Activated T-cell treated with anti-CD3 and anti-CD28 coated beads, Interleukin-2, amount 50 U/mL, for 4 hours (primary cell): Measurements from ENCODE around the gene REEP6. TPM values are rescaled to one million over a fixed set of nuclear protein-coding genes. Genes with fewer than 3 reads are reported as not detected.

Source experiments
- ATAC-seq, 2 donors: fragments of 200-7000 bp; cut with Tn5 transposase; one replicate each; pipeline ENCODE4 v1.10.0; 2021
- DNase-seq: peaks from one replicate; pipeline ENCODE4 v3.0.0-alpha.2; 2020
- H3K27me3 Mint-ChIP-seq: one replicate; pipeline ENCODE4 v1.8.0; 2021; ENCODE audit warnings: low read depth, mixed read lengths
- H3K36me3 Mint-ChIP-seq: one replicate; pipeline ENCODE4 v1.8.0; 2022; ENCODE audit warnings: mixed read lengths; ENCODE audit not compliant: insufficient read depth
- H3K4me1 Mint-ChIP-seq: one replicate; pipeline ENCODE4 v1.8.0; 2021; ENCODE audit warnings: low read depth, mixed read lengths
- H3K4me3 Mint-ChIP-seq: one replicate; pipeline ENCODE4 v1.8.0; 2021; ENCODE audit warnings: mild to moderate bottlenecking, moderate library complexity, mixed read lengths
- H3K9me3 Mint-ChIP-seq: one replicate; pipeline ENCODE4 v1.8.0; 2021; ENCODE audit warnings: mixed read lengths
- total RNA-seq, 3 donors: library from RNA; stranded (reverse); gene quantifications; one replicate each; pipeline ENCODE4 v1.2.1, GENCODE V29; 2021

The REEP6 gene
- total RNA-seq, 3 donors from 2014 or later, result 1.8 to 3.4 (median 1.9) TPM

- Mint-ChIP-seq H3K36me3 (no peaks in the 10 kb centered on the region), H3K4me1 (peaks cover 12% of the 10 kb centered on the region), H3K4me3 (no peak overlapping the region), H3K9me3 (no peaks in the 10 kb centered on the region), H3K27me3 (no peaks in the 10 kb centered on the region)
- ATAC-seq (no peak), DNase-seq (no peak)
These were observed 3.3 kb upstream of the REEP6 start for GRCh38 chr19:1487576-1488281.

- Mint-ChIP-seq H3K27me3 (no peaks in the 10 kb centered on the region), H3K4me1 (peaks cover 12% of the 10 kb centered on the region), H3K4me3 (no peak overlapping the region), H3K9me3 (no peaks in the 10 kb centered on the region), H3K36me3 (no peaks in the 10 kb centered on the region)
- ATAC-seq, result no peak
- no peak for DNase-seq
These were observed 2.7 kb upstream of the REEP6 start for GRCh38 chr19:1488282-1488601.

DNA sequence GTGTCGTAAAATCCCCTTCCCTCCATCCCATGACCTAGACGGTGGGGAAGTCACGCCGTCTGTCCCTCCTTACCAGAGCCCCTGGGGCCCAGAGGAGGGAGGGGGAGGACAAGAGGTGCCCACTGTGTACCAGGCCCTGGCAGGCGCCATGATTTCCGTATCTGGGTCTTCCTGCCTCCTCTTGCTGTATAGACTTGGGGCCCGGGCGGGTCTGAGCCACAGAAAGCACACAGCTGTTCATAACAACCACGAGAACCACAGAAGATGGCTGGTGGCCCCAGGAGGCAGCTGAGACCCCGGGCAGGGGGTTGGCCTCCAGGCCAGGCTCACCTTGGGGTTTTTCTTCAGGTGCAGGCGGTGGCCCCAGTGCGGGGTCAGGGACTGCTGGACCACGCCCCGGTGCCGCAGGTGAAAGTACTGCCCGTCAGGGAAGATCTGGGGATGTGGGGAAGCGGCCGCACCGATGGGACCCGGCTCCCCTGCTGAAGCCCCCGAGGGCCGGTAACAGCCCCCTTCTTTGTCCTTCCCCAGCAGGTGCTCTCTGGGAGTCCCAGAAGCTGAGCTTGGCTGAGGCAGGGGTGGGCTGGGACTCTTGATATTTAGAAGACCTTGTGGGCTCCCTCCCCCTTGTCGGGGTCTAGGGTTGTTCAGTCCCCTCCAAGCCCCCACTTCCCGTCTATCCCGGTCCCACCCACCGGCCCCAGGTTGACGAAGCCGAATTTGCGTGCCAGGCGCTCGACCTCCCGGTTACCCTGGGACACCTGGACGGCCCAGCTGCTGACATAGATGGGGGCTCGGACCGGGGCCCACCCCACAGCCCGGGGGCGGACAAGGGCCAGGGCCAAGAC lies 1.3 kb upstream of the REEP6 start:
- Mint-ChIP-seq H3K4me1 (peaks cover 12% of the 10 kb centered on the region), H3K27me3 (no peaks in the 10 kb centered on the region), H3K36me3 (no peaks in the 10 kb centered on the region), H3K4me3 (peak overlapping the region; percentile 37), H3K9me3 (no peaks in the 10 kb centered on the region)
- DNase-seq, result no peak
- ATAC-seq, result no peak

GRCh38 chr19:1490311-1491113 lies 469 bp upstream of the REEP6 start, which contains the start of gene PCSK4:
TSS of gene PCSK4 (minus strand) at chr19:1490350. CDS start at chr19:1490346, 4 bp downstream.
- H3K9me3 Mint-ChIP-seq, result no peaks in the 10 kb centered on the region
- H3K4me1 Mint-ChIP-seq, result peaks cover 12% of the 10 kb centered on the region
- H3K36me3 Mint-ChIP-seq, result no peaks in the 10 kb centered on the region
- ATAC-seq, result peak; percentile 90 to 91
- H3K27me3 Mint-ChIP-seq, result no peaks in the 10 kb centered on the region
- DNase-seq, result peak; percentile 98
- H3K4me3 Mint-ChIP-seq, result peak within 1 kb of the TSS; percentile 84

DNA sequence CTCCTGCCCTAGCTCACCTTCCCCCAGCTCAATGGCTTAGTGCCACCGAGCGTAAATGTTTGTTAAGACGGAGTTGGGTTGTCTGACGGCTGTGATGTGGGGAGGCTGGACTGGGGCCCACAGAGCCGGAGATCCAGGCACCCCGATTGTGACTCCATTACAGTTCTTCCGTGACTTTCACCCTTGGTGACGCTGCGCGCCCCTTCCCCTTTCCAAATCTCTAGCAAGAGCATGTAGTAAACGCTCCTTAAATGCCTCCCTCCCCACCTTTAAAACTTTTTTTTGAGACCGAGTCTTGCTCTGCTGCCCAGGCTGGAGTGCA lies 829 bp downstream of the REEP6 start:
- no peaks in the 10 kb centered on the region for H3K9me3 Mint-ChIP-seq
- peaks cover 12% of the 10 kb centered on the region for H3K4me1 Mint-ChIP-seq
- ATAC-seq (no peak), DNase-seq (no peak)
- no peaks in the 10 kb centered on the region for H3K27me3 Mint-ChIP-seq
- peak overlapping the region; percentile 64 for H3K4me3 Mint-ChIP-seq
- no peaks in the 10 kb centered on the region for H3K36me3 Mint-ChIP-seq

- H3K27me3 Mint-ChIP-seq, result peaks cover 2% of the 10 kb centered on the region
- H3K4me1 Mint-ChIP-seq, result peaks cover 12% of the 10 kb centered on the region
- no peaks in the 10 kb centered on the region for H3K9me3 Mint-ChIP-seq
- peak overlapping the region; percentile 64 for H3K4me3 Mint-ChIP-seq
- DNase-seq (no peak), ATAC-seq (no peak)
- H3K36me3 Mint-ChIP-seq, result no peaks in the 10 kb centered on the region
These were observed 1.6 kb downstream of the REEP6 start for GRCh38 chr19:1492474-1493006.

DNA sequence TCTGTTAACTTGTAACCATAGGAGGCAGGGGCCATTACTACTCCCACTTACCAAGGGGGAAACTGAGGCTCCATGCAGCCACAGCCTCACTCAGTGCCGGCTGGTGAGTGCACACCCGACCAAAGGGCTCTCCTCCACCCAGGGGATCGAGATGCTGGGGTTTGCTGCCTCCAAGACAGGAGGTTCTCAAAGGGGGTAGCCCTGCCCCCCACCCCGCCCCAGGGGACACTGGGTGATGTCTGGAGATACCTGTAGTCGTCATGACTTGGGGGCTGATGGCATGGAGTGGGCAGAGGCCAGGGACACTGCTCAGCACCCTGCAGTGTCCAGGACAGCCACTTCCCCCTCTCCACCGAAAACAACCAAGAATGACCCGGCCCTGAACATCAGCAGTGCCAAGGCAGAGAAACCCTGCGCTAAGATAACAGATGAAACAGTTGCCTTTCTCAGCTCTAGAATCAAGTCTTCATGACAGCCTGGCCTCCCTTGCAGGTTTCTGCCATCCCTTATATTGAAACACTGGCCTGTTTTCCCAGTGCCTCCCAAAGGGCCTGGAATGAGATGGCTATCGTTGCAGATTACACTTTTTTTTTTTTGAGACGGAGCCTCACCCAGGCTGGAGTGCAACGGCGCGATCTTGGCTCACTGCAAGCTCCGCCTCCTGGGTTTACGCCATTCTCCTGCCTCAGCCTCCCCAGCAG lies 3.3 kb downstream of the REEP6 start:
- ATAC-seq (no peak), DNase-seq (no peak)
- Mint-ChIP-seq H3K27me3 (peaks cover 2% of the 10 kb centered on the region), H3K4me3 (no peak overlapping the region), H3K36me3 (no peaks in the 10 kb centered on the region), H3K9me3 (no peaks in the 10 kb centered on the region), H3K4me1 (peaks cover 12% of the 10 kb centered on the region)

DNA sequence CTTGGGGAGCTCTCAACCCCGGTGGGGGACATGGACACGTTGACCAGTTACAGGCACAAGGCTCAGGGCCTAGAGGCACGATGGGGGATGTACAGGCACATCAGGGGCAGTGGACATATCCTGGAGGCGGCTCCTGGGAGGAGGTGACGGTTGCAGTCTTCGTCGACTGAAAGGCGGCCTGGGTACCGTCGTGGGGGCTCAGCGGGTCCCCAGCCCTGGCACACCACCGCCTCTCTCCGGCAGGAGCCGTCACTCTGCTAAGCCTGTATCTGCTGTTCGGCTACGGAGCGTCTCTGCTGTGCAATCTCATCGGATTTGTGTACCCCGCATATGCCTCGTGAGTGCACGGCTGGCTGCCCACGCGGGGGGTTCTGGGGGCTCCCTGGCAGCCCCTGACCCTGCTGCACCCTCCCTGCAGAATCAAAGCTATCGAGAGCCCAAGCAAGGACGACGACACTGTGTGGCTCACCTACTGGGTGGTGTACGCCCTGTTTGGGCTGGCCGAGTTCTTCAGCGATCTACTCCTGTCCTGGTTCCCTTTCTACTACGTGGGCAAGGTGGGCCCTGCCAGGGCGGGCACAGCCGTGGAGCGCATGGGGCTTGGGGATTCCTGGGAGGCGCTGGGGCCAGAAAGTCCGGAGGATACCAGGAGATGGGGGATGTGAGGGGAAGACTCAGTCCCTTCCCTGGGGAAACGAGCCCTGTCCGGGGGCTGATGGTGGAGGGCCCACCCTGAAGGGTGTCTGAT lies 4.2 kb downstream of the REEP6 start:
- DNase-seq, result no peak
- no peak for ATAC-seq
- Mint-ChIP-seq H3K4me3 (no peak overlapping the region), H3K36me3 (no peaks in the 10 kb centered on the region), H3K9me3 (no peaks in the 10 kb centered on the region), H3K27me3 (peaks cover 2% of the 10 kb centered on the region), H3K4me1 (peaks cover 8% of the 10 kb centered on the region)

DNA sequence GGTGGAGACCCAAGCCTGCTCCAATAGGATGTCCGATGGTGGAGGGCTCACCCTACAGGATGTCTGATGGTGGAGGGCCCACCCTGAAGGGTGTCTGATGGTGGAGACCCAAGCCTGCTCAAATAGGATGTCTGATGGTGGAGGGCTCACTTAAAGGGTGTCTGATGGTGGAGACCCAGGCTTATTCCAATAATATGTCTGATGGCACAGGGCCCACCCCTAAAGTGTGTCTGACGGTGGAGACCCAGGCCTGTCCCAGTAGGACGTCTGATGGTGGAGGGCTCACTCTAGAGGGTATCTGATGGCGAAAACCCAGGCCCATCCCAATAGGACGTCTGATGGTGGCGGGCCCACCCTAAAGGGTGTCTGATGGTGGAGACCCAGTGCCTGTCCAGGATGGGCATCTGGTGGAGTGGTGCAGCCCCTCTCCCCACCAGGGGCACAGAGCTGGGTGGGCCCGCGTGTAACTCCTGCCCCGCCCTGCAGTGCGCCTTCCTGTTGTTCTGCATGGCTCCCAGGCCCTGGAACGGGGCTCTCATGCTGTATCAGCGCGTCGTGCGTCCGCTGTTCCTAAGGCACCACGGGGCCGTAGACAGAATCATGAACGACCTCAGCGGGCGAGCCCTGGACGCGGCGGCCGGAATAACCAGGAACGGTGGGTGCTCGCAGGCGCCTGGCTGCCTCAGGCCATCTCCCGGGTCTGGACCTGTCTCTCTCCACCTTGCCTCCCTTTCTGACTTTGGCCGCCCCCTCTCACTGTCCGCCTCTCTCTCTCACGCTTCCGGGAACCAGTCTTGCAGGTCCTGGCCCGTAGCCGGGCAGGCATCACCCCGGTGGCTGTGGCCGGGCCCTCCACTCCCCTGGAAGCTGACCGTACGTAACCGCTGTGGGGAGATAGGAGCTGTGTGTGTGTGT lies 5.1 kb downstream of the REEP6 start:
- no peak for DNase-seq
- no peak overlapping the region for H3K4me3 Mint-ChIP-seq

DNA sequence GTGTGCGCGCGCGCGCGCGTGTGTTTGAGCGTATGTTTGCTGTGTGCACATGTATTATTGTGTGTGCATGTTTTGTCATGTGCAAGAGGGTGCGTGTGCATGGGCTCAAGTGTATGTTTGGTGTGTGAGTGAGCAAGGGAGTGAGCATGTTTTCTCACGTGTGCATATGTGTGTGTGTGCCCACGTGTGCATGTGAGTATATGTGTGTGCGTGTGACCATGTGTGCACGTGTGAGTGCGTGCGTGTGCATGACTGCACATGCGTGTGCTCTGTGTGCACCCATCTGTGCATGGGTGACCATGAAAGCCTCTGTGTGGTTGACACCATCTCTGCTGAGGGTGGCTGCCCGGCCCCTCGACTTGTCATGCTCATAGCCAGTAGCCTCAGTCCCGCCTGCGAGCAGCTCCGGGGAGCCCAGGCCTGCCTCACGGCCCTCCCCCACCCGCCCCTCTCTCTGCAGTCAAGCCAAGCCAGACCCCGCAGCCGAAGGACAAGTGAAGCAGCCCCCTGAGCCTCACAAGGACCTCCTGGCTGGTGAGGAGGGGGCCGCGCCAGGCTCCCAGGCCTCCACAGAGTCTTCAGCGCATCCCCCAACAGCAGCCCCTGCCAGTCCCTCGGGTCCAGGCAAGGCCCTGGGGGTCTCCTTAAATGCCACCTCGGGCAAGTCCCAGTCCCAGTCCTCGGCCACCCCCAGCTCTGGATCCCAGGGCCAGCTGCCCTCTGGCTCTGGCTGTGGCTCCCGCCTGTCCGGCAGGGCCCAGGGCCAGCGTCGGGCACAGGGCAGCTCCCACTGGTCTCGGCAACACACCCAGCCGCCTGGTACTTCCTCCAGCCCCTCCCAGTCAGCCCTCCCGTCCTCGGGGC lies 6.0 kb downstream of the REEP6 start:
- DNase-seq (no peak), ATAC-seq (no peak)
- Mint-ChIP-seq H3K27me3 (peaks cover 2% of the 10 kb centered on the region), H3K36me3 (no peaks in the 10 kb centered on the region), H3K4me3 (no peak overlapping the region), H3K9me3 (no peaks in the 10 kb centered on the region), H3K4me1 (peaks cover under 1% of the 10 kb centered on the region)

More for the DNA sequence above, 5.1 kb downstream of the REEP6 start:
- Mint-ChIP-seq H3K9me3 (no peaks in the 10 kb centered on the region), H3K27me3 (peaks cover 2% of the 10 kb centered on the region), H3K4me1 (peaks cover 5% of the 10 kb centered on the region), H3K36me3 (no peaks in the 10 kb centered on the region)
- no peak for ATAC-seq

- Mint-ChIP-seq H3K27me3 (peaks cover 2% of the 10 kb centered on the region), H3K4me1 (no peaks in the 10 kb centered on the region), H3K4me3 (no peak overlapping the region), H3K36me3 (no peaks in the 10 kb centered on the region), H3K9me3 (no peaks in the 10 kb centered on the region)
- no peak for DNase-seq
- no peak for ATAC-seq
These were observed 6.7 kb downstream of the REEP6 start for GRCh38 chr19:1497578-1498235.
